Stimulated activated naive CD4-positive, alpha-beta T cell (primary cell): ENCODE data around the gene MCM9.

Experiments used
- DNase-seq, 6 experiments: peaks; one replicate each; lab custom pipeline; 2025; lab: John Stamatoyannopoulos, UW

The MCM9 gene

GRCh38 chr6:118932421-118932820 is 2.5 kb downstream of the MCM9 start:
- no peak for DNase-seq

- DNase-seq, result no peak
Measured at GRCh38 chr6:118931436-118931835, 3.5 kb downstream of the MCM9 start.

- DNase-seq, result no peak
Measured at GRCh38 chr6:118930680-118931079, 4.3 kb downstream of the MCM9 start.

- no peak for DNase-seq
Measured at GRCh38 chr6:118923035-118923434, 11.9 kb downstream of the MCM9 start.

DNA sequence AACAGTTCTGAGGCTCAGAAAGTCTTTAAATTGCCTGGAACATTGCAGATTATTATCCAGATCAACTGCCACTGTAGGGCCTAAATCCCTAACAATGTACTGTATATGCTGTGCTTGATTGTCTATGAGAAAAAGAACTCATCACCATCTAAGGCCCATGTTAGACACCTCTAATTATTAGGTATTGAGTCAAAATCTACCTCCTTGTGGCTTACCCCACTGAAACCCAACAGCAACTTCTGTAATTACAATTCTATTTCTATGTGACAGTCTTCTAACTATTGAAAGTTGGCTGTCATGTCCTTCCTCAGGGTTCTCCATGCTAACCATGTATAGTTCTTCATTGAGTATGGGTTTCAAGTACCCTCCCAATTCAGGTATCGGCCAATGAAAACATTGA is 13.9 kb downstream of the MCM9 start:
- no peak for DNase-seq

DNA sequence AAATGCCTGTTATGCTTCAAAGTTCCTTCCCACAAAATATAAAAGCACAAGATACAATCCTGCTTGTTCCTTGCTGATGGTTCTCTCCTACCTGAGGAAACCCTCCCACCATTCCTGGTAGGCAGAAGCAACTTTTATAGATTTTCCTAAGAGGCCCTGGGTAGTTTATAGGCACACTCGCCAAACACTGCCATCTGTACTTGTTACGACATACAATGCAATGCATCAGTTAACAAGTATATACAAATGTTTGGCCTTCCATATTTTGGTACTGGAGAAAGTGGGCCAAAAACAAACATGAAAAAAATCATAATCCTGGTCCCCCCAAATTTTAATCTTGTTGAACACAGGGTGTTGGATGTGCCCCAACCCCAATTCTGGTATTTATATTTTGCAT is 16.6 kb downstream of the MCM9 start:
- no peak for DNase-seq

DNA sequence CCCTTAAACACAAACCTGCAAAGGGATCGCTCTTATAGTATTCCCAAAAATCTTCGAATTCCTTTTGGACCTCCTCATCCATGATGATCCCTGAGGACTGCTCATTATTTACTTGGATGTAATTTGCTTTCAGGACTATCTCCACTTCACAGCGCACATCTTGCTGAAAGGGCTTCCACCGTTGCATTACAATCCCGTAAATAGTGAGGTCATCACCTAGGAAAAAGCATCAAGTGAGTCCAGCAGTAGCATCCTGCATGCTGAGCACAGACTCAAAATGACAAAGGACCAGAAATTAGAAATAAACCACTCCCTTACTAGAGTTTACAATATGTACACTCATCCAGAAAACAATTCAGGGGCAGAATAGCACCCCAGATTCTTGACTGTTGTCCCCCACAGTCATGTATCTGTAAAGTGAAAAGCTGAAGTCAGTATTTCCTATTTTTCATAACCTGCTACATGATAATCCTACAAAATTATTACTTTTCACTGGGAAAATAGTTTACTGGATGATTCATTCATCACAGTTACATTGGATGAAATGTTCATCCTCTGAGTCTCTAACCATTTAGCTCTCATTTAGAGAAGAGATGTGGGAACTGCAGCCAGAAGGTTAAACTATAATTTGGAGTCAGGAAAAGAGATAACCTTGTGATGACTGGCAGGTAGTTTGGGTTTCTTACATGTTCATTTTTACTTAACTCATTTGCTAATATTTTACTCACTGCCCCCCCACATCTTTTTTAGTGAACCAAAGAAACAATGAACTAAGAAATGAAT is 17.2 kb downstream of the MCM9 start:
- no peak for DNase-seq

- DNase-seq, result no peak
Measured at GRCh38 chr6:118914598-118914997, 20.4 kb downstream of the MCM9 start.

- no peak for DNase-seq
Measured at GRCh38 chr6:118913161-118913560, 21.8 kb downstream of the MCM9 start.

DNA sequence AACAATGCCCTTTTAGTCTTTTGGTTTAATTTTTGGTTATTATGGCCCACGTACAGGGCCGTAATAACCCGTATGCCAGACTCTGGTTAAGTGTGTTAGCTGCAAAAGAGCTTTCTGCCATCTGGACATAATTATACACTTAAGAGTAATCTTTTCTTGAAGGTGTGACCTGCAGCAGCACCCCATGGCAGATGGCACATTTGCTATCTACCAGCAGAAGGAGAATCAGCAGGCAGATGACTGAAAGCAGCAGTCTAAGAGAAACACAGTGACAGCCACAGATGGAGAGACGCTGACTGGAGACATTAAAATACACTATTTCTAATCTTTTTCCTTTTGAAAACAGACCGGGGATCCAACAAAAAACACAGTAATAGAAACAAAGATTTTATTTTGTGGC is 22.3 kb downstream of the MCM9 start:
- no peak for DNase-seq

GRCh38 chr6:118908441-118908840 is 26.5 kb downstream of the MCM9 start:
- DNase-seq, result no peak

DNA sequence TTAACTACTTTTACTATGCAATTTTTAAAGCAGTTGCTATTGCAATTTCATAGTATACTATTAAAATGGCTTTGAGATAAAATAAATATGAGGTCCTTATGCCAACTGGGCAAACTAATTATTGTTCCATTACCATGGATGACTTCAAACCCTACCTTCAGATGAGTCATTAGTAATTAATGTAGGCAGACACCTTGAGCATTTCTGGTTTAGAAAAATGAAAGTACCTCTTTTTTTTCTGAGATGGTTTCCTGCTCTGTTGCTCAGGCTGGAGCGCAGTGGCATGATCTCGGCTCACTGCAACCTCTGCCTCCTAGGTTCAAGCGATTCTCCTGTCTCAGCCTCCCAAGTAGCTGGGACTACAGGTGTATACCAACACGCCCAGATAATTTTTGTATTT is 29.1 kb downstream of the MCM9 start:
- no peak for DNase-seq

GRCh38 chr6:118905084-118905483 is 29.9 kb downstream of the MCM9 start:
- DNase-seq, result no peak

- DNase-seq, result no peak
Measured at GRCh38 chr6:118903691-118904090, 31.3 kb downstream of the MCM9 start.

- no peak for DNase-seq
Measured at GRCh38 chr6:118903138-118903537, 31.8 kb downstream of the MCM9 start.

- DNase-seq, result no peak
Measured at GRCh38 chr6:118902726-118903125, 32.2 kb downstream of the MCM9 start.

DNA sequence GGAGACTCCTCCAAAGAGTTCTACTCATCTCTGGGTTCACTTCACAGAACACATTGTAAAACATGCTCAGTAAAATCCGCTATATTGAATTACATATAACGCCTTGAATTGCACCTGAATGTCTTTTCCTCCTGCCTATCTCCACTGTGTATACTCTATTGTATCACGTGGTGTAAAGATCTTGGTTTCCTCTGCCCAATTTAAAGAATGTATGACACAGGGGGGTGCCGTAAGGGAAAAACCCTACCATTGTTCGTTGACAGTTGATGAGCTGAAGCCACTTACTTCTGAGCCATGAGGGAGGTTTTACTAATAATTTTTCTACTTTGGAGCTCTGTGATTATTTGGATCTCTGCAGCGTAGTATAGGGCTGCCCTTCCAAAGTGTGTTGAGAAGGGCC is 35.0 kb downstream of the MCM9 start:
- DNase-seq, result no peak

GRCh38 chr6:118897386-118897785 is 37.6 kb downstream of the MCM9 start:
- DNase-seq, result no peak

DNA sequence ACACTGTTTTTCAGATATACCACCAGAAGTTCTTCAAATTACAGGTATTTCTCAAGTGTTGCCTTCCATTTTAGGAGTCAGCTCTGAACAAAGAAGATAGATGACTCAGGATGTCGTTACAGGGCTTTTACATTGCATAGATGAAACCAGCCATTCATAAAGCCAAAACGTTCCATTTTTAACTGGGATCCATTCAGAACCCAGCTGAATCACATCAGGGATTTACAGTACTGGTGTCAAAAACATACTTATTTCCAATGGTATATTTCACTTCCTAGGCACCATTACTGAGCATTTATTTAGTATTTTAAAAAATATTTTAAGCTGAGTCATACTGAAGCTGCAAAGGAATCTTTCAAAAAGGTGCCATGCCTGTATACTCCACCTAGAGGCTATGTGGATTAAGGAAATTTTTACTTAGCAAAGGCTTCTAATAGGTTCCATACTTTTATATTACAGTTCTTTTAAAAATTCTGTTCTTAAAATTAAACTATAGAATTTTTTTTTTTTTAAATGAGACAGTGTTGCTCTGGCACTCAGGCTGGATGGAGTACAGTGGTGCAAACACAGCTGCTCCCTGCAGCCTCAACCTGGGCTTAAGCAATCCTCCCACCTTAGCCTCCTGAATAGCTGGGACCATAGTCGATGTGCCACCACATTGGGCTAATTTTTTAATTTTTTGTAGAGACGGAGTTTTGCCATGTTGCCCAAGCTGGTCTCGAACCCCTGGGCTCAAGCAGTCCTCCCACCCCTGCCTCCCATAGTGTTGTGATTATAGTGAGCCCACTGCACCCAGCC is 38.4 kb downstream of the MCM9 start:
- DNase-seq, result peak in 3 of 6 experiments; percentile 22 to 49 (median 48)

DNA sequence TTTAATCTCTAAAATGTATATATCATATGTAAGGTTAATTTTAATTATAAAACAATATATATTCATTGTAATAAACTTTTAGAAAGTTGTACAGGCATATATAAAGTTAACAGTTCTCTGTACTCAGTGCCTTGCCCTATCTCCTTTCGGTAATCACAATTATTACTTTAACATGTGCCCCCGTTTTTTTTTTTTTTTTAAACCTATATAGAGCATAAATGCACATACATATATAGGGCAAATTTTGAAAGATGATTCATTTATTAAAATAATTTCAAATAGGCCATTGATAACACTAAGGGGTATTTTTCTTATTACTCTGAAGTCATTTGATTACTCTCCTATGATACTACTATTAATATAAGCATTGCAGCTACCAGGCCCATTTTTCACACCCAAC is 39.1 kb downstream of the MCM9 start:
- DNase-seq, result no peak

DNA sequence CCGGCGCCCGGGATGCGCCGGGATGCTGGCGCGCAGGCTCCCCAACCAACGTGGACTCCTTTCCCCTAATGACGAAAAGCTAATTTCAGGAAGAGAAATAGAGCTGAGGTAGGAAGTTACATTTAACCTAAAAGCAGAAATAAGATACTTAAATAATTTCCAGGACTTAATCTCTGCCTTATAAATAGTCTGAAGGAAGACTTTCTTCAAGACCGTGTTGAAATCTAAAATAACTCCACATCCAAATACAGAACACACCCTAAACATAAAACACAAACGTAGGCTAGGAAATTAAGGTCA is 39.7 kb downstream of the MCM9 start:
- no peak for DNase-seq

DNA sequence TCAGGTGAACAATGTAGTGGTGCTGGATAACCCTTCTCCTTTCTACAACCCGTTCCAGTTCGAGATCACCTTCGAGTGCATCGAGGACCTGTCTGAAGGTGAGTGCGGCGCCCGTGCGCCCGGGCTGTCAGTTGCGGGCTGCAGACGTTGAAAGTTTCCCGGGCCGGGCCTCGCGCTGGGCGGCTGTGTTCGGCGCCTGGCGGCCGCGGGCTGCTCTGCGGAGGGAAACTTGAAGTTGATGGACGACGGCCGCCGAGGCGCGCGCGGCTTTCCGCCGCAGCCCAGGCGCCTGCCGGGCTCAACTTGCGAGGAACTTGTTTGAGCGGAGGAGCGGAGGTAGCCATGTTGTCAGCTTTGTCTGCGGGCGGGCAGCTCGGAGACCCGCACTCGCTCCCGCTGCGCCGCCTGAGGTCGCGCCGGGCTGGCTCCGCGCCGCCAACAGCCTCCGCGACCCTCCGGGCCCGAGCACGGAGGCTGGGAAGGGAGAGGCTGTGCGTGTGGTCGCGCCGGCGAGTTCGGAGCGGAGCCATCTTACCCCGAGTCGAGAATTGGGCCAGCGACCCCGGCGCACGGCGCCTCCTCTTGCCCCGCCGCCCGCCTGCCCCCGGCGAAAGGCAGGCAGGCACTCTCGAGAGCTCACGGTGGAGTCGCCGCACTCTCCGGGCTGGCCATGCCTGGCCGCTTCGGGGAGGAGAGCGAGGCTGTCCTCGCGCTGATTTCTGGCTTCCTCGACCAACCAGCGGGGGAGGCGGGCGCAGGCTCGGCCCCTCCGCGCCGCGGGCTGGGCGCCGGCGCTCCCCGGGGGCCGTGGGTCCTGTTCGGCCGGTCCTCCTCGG is 40.3 kb downstream of the MCM9 start:
- DNase-seq, result peak; percentile 49 to 90 (median 76)
